GM18870 (cell line): Measurements from ENCODE around the gene CEMP1.
"Not testable (repeated sequence)": the region's sequence is repeated elsewhere in the genome, so short reads cannot be mapped to it uniquely, and the experiment has no call there.

Experiments used
- ATAC-seq: cut with Tn5 transposase; IDR thresholded peaks from one replicate; pipeline ENCODE4 v1.9.1; 2021; ENCODE audit warnings: moderate library complexity; ENCODE audit not compliant: unreplicated experiment

Gene CEMP1, protein sequence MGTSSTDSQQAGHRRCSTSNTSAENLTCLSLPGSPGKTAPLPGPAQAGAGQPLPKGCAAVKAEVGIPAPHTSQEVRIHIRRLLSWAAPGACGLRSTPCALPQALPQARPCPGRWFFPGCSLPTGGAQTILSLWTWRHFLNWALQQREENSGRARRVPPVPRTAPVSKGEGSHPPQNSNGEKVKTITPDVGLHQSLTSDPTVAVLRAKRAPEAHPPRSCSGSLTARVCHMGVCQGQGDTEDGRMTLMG

GRCh38 chr16:2531371-2531695, at the start of gene CEMP1:
Gene CEMP1, minus strand, starts transcription at chr16:2531408. Its CDS starts 335 bp downstream, at chr16:2531073.
- no peak for ATAC-seq

GRCh38 chr16:2580818-2581217, 49.6 kb upstream of the CEMP1 start:
- ATAC-seq, result not testable (repeated sequence)

DNA sequence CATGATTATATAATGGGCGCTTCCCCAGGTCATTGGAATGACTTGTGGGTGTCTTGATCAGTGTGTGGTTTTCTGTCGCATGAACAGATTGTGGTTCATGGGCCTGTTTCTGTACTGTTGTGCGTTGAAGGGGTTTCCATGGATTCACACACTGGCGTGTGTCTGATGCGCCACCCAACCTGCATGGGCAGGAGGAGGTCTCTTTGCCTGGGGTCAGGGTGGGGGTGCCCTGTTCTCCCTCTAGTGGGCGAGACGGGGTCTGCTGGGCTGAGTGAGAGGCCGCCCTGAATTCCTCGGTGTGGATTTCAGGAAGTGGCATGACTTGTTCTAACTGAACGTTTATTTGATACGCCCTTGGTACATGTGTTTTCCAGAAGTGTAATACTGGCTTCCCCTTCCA, 48.9 kb upstream of the CEMP1 start:
- not testable (repeated sequence) for ATAC-seq

GRCh38 chr16:2578905-2579304, 47.7 kb upstream of the CEMP1 start:
- not testable (repeated sequence) for ATAC-seq

DNA sequence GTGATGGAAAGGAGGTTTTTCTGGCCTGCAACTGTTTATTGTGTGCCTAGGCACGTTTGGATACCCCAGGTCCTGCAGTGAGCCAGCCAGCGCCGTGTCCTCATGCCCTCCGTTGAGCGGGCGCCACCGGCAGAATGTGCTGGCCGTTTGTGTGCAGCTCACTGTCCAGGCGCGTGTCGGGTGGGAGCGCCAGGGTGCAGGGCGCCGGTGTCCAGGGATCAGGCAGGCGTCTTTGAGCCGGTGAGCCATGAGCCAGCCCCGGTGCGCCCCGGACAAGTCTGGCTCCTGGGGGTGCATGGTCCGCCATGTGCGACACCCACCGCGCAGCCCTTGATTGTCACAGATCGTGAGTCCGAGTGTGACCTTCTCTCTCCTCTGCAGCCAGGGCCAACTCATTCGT, 45.8 kb upstream of the CEMP1 start:
- ATAC-seq, result not testable (repeated sequence)

DNA sequence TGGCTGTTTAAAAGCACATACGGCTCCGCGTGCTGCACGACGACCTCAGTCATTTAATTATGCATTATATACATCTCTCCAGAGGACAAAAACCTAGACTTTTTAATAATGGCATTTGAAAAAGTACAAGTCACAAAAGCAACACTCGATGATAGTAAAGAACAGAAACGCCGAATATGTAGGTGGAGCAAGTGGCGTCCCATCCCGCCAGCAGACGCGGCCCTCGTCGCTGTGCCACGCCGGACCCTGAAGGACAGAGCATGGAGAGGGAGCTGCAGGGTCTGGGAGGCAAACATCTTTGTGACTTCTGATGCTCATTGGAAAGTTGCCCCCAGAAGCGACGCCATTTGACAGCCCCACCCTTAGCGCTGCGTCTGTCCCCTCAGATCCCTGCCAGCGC, 44.6 kb upstream of the CEMP1 start:
- ATAC-seq, result not testable (repeated sequence)

DNA sequence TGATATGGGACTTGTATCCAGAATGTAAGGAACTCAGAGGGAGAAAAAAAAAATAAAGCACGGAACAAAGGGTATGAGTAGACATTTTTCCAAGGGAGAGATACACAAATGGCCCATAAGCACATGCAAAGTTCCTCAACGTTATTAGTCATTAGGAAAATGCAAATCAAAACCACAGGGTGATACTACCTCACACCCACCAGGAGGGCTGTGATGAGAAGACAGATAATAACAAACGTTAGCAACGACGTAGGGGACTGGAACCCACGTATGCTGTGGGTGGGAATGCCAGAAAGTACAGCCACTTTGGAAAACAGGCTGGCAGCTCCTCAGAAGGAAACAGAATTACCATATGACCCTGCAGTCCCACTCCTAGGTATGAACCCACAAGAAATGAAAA, 41.5 kb upstream of the CEMP1 start:
- ATAC-seq, result not testable (repeated sequence)

DNA sequence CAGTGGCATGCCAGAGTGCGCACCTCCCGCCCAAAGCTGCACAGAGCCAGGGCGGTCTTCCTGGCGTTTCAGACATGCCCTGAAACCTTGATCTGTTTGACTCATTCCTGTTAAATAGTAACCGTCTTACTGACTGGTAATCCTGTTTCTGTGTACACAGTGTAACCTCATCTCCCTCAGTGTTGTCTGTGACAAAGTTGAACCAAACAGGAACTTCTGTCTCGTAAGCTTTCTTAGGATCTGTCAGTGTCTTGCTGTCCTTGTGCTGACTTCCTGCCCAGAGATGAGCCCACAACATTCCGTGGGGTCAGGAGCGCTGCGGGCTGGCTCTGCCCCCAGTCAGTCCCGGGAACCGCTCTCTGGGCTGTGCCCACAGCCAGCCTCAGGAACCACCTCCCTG, 37.4 kb upstream of the CEMP1 start:
- ATAC-seq, result not testable (repeated sequence)

DNA sequence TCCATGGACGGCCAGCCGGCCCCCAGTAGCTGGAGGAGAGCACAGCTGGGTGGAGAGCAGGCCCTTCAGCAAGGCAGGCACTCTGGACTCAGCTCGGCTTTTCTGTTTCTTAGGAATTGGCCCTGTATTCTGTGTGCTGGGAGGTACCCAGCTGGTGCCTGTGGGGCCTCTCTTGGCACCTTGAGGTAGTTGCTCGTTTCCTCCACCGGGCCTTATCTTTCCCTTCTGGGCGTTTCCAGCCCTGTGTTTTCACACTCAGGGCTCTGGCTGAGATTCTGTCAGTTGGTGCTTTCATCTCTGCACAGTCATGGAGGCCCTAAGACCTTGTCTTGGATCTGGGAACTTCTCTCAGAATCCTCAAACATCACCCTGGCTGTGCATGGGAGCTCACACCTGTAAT, 36.3 kb upstream of the CEMP1 start:
- ATAC-seq, result not testable (repeated sequence)

DNA sequence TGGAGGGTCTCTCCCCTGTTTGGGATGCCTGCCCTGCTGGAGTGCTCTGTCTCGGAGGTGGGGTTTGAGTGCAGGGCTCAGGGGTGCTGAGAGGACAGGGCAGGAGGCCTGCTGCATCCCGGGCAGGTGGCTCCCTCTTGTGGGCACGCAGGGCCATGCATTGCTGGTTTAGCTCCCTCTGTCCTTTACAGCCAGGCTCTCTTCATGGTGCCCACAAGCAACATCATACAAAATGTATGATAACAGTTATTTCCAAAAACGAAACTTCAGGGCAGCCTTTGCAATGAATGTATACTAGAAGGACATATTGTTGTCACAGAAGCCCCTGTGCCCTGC, 29.6 kb upstream of the CEMP1 start:
- not testable (repeated sequence) for ATAC-seq

DNA sequence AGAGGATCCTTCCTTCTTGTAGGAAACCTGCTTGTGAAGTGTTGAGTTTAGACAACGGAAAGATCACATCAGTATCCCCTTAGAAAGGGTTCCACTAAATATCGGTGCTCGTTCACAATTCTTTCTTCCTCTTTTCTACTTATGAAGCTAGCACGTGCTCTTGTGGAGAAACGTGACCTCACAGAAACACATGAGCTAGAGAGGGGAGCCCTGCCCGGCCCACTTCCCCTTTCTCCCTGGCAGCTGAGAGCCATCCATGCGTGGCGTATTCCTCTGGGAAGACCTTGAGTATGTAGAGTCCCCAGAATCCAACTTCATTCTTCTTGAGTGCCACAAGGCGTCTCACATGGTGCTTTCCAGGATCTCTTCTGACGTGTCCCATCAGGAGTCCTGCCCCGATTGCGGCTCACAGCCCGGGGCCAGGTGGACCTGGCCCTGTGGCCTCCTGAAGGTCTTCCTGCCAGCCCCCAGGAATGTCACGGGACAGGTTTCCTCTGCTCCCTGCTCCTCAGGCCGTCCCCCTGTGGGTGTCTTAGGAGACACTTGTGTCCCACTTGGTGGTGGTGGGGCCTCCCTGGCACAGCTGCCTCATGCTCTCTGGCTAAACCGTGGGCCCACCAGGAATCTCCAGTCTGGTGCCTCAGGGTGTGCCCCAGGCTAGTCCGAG, 29.1 kb upstream of the CEMP1 start:
- not testable (repeated sequence) for ATAC-seq

GRCh38 chr16:2557150-2557549, 25.9 kb upstream of the CEMP1 start:
- not testable (repeated sequence) for ATAC-seq

GRCh38 chr16:2554709-2555425, 23.7 kb upstream of the CEMP1 start:
- not testable (repeated sequence) for ATAC-seq

DNA sequence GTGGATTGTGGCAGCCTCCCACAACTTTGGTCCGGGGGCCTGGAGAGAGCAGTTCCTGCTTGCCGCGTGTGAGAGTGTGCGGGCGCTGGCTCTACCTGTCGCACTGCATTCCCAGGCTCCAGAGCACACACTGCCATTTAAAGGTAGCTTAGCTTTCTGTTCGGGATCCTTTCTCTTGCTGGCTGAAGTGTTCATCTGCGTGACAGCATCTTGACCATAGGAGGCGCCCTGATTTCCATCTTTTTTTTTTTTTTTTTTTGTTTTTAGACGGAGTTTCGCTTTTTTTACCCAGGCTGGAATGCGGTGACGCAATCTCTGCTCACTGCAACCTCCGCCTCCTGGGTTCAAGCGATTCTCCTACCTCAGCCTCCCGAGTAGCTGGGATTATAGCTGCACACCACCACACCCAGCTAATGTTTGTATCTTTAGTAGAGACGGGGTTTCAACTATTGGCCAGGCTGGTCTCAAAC, 20.2 kb upstream of the CEMP1 start:
- not testable (repeated sequence) for ATAC-seq

GRCh38 chr16:2550283-2550878, 19.2 kb upstream of the CEMP1 start:
- ATAC-seq, result not testable (repeated sequence)

DNA sequence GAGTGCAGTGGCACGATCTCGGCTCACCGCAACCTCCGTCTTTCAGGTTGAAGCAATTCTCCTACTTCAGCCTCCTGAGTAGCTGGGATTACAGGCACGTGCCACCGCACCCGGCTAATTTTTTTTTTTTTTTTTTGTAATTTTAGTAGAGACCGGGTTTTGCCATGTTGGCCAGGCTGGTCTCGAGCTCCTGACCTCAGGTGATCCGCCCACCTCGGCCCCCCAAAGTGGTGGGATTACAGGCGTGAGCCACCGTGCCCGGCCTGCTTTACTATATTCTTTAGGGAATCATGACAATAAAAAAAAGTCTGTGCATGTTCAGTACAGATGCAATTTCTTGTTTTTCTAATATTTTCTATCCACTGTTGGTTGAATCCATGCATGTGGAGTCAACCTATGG, 12.6 kb upstream of the CEMP1 start:
- ATAC-seq, result not testable (repeated sequence)

DNA sequence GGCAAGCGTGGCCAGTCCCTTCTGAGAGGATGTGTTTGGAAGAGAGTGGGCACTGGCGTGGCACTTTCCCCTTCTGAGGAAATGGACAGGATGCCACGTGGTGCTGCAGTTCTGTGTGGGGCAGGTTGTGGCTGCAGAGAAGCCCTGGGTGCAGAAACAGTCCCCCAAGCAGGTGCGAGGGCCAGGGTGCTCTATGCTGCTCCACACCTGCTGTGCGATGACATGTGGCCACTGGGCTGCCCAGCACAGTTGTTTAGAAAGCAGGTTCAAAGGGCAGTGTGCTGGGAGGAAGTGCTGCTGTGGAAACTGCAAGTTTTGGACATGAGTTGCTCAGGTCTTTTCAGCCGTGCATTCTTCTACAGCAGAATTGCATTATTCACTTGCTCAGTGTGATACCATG, 10.2 kb upstream of the CEMP1 start:
- not testable (repeated sequence) for ATAC-seq

GRCh38 chr16:2540912-2541311, 9.7 kb upstream of the CEMP1 start:
- ATAC-seq, result not testable (repeated sequence)

- ATAC-seq, result not testable (repeated sequence)
These were observed 8.7 kb upstream of the CEMP1 start for GRCh38 chr16:2539845-2540458.

GRCh38 chr16:2539192-2539844, 8.1 kb upstream of the CEMP1 start:
- ATAC-seq, result not testable (repeated sequence)
